Thoracic aorta (tissue), 2 donors: ENCODE results near the gene CTIF. TPM values are rescaled to one million over a fixed set of nuclear protein-coding genes. Genes with fewer than 3 reads are reported as not detected.

Experiments
- ATAC-seq: fragments of 150-250 bp; one replicate; pipeline ENCODE4 v1.8.0; 2017; ENCODE audit warnings: low read depth; ENCODE audit not compliant: insufficient number of reproducible peaks, low FRiP score
- DNase-seq: peaks from one replicate; pipeline ENCODE4 v3.0.0-alpha.2; 2020; ENCODE audit warnings: low spot score
- H3K27ac ChIP-seq, 2 donors: fragments of 200-600 bp; sonication (generic); 1 replicate in 1 of 2; 2 replicates in 1 of 2; pipeline ENCODE4 v1.5.1; 2016; ENCODE audit warnings: mild to moderate bottlenecking in 2 of 2, moderate library complexity in 2 of 2
- H3K27me3 ChIP-seq: fragments of 200-600 bp; sonication (generic); replicated peaks from 2 replicates; pipeline ENCODE4 v1.6.0; 2016; ENCODE audit warnings: mild to moderate bottlenecking; ENCODE audit not compliant: insufficient read depth
- H3K36me3 ChIP-seq: fragments of 200-600 bp; sonication (generic); one replicate; pipeline ENCODE4 v1.5.1; 2016
- H3K4me1 ChIP-seq, 2 donors: fragments of 200-600 bp; sonication (generic); 1 replicate in 1 of 2; 2 replicates in 1 of 2; pipeline versions ENCODE4 v1.5.1 to v1.6.0; 2016; ENCODE audit warnings: low read depth in 2 of 2, mild to moderate bottlenecking in 1 of 2; ENCODE audit not compliant: control insufficient read depth in 1 of 2
- H3K4me3 ChIP-seq: fragments of 200-600 bp; sonication (generic); 2 replicates; pipeline ENCODE4 v1.5.1; 2016; ENCODE audit warnings: mild to moderate bottlenecking
- H3K9me3 ChIP-seq: fragments of 200-600 bp; sonication (generic); 2 replicates; pipeline ENCODE4 v1.5.1; 2016
- CTCF ChIP-seq: fragments of 200-600 bp; sonication (generic); IDR thresholded peaks from one replicate; pipeline ENCODE4 v1.5.1; 2019; ENCODE audit warnings: antibody characterized with exemption
- total RNA-seq, 2 donors: library from RNA; depleted of rRNA; stranded (reverse); fragments of >200 nt; gene quantifications; one replicate each; pipeline versions ENCODE4 v1.1.0 to v1.2.3, GENCODE V29; 2016

Gene CTIF
- total RNA-seq, 2 donors from 2014 or later = 63.3 to 125 TPM

GRCh38 chr18:48634491-48634890 is 95.7 kb downstream of the CTIF start:
- Histone ChIP-seq H3K36me3 (no peaks in the 10 kb centered on the region), H3K27ac (no peak overlapping the region), H3K4me3 (no peak overlapping the region), H3K27me3 (no peaks in the 10 kb centered on the region), H3K9me3 (no peaks in the 10 kb centered on the region), H3K4me1 (peaks cover 0 to 7% of the 10 kb centered on the region in 2 donors)
- DNase-seq (no peak), ATAC-seq (no peak)
- TF ChIP-seq CTCF = no peak

GRCh38 chr18:48634975-48635374 is 96.1 kb downstream of the CTIF start:
- Histone ChIP-seq H3K27me3 (no peaks in the 10 kb centered on the region), H3K4me3 (no peak overlapping the region), H3K9me3 (no peaks in the 10 kb centered on the region), H3K27ac (no peak overlapping the region), H3K4me1 (peaks cover 0 to 7% of the 10 kb centered on the region in 2 donors), H3K36me3 (no peaks in the 10 kb centered on the region)
- TF ChIP-seq CTCF = no peak
- ATAC-seq (no peak), DNase-seq (no peak)

- no peak overlapping the region for H3K27ac ChIP-seq
- ATAC-seq (no peak), DNase-seq (no peak)
- no peaks in the 10 kb centered on the region for H3K27me3 ChIP-seq
- no peak for TF ChIP-seq CTCF
- no peaks in the 10 kb centered on the region for H3K9me3 ChIP-seq
- H3K4me1 ChIP-seq = peaks cover 0 to 7% of the 10 kb centered on the region in 2 donors
- H3K36me3 ChIP-seq = no peaks in the 10 kb centered on the region
- no peak overlapping the region for H3K4me3 ChIP-seq
These were observed 97.0 kb downstream of the CTIF start for GRCh38 chr18:48635806-48636205.

- DNase-seq = no peak
- TF ChIP-seq CTCF = no peak
- Histone ChIP-seq H3K27ac (no peak overlapping the region), H3K9me3 (no peaks in the 10 kb centered on the region), H3K4me1 (peaks cover 0 to 7% of the 10 kb centered on the region in 2 donors), H3K27me3 (no peaks in the 10 kb centered on the region), H3K4me3 (no peak overlapping the region), H3K36me3 (no peaks in the 10 kb centered on the region)
- ATAC-seq = no peak
These were observed 97.6 kb downstream of the CTIF start for GRCh38 chr18:48636436-48636835.

GRCh38 chr18:48637081-48637990 is 98.5 kb downstream of the CTIF start:
- no peak for ATAC-seq
- Histone ChIP-seq H3K36me3 (no peaks in the 10 kb centered on the region), H3K4me1 (peaks cover 0 to 7% of the 10 kb centered on the region in 2 donors), H3K27me3 (no peaks in the 10 kb centered on the region), H3K27ac (no peak overlapping the region), H3K9me3 (no peaks in the 10 kb centered on the region), H3K4me3 (no peak overlapping the region)
- DNase-seq = no peak
- TF ChIP-seq CTCF = no peak
